SK-N-SH treated with all-trans-retinoic acid at 6 μM for 48 hours (cell line): Measurements from ENCODE around the gene MUC5AC.

Experiments
- ATAC-seq: fragments of 200-7000 bp; cut with Tn5 transposase; 3 replicates; pipeline ENCODE4 v1.9.1; 2020; ENCODE audit warnings: mild to moderate bottlenecking, moderate library complexity
- ARNTL ChIP-seq: fragments of 450-650 bp; formaldehyde crosslinking; IDR thresholded peaks from 2 replicates; pipeline ENCODE4 v1.5.0; 2020; ENCODE audit warnings: low read depth, mild to moderate bottlenecking, moderate library complexity, borderline replicate concordance
- CREB5 ChIP-seq: fragments of 250-450 bp; sonication (Bioruptor Pico); IDR thresholded peaks from 2 replicates; pipeline ENCODE4 v1.5.1; 2020; ENCODE audit warnings: low read depth, mild to moderate bottlenecking, moderate library complexity
- CSDC2 ChIP-seq: fragments of 250-450 bp; sonication (Bioruptor Pico); IDR thresholded peaks from 2 replicates; pipeline ENCODE4 v1.5.0; 2020; ENCODE audit warnings: mild to moderate bottlenecking, moderate library complexity
- CSRNP3 ChIP-seq: fragments of 250-450 bp; sonication (Bioruptor Pico); IDR thresholded peaks from 2 replicates; pipeline ENCODE4 v1.5.1; 2021; ENCODE audit warnings: mild to moderate bottlenecking, moderate library complexity
- ESRRG ChIP-seq: fragments of 250-450 bp; sonication (Bioruptor Pico); IDR thresholded peaks from 2 replicates; pipeline ENCODE4 v1.6.1; 2021; ENCODE audit warnings: mild to moderate bottlenecking
- GLIS3 ChIP-seq: fragments of 250-450 bp; sonication (Bioruptor Pico); IDR thresholded peaks from 2 replicates; pipeline ENCODE4 v1.5.0; 2020; ENCODE audit warnings: mild to moderate bottlenecking, moderate library complexity
- PATZ1 ChIP-seq: fragments of 250-450 bp; sonication (Bioruptor Pico); IDR thresholded peaks from 2 replicates; pipeline ENCODE4 v1.8.0; 2020; ENCODE audit warnings: mild to moderate bottlenecking, moderate library complexity, borderline replicate concordance
- POU6F1 ChIP-seq: fragments of 250-450 bp; sonication (Bioruptor Pico); IDR thresholded peaks from 2 replicates; pipeline ENCODE4 v1.8.0; 2021; ENCODE audit warnings: low read depth, mild to moderate bottlenecking, moderate library complexity, borderline replicate concordance
- RARB ChIP-seq: fragments of 250-450 bp; sonication (Bioruptor Pico); IDR thresholded peaks from 2 replicates; pipeline ENCODE4 v1.8.0; 2021; ENCODE audit warnings: mild to moderate bottlenecking, moderate library complexity
- SNAI2 ChIP-seq: fragments of 250-450 bp; sonication (Bioruptor Pico); IDR thresholded peaks from 2 replicates; pipeline ENCODE4 v1.5.0; 2020; ENCODE audit warnings: mild to moderate bottlenecking, moderate library complexity
- TCF4 ChIP-seq: fragments of 250-450 bp; sonication (Bioruptor Pico); IDR thresholded peaks from 2 replicates; pipeline ENCODE4 v1.8.0; 2021; ENCODE audit warnings: mild to moderate bottlenecking, moderate library complexity, borderline replicate concordance
- TOX ChIP-seq: fragments of 250-450 bp; sonication (Bioruptor Pico); IDR thresholded peaks from 2 replicates; pipeline ENCODE4 v1.8.0; 2021; ENCODE audit warnings: mild to moderate bottlenecking, moderate library complexity, borderline replicate concordance
- TSHZ2 ChIP-seq: fragments of 250-450 bp; sonication (Bioruptor Pico); IDR thresholded peaks from 2 replicates; pipeline ENCODE4 v1.5.0; 2020; ENCODE audit warnings: mild to moderate bottlenecking, moderate library complexity
- ZC3H10 ChIP-seq: fragments of 250-450 bp; sonication (Bioruptor Pico); IDR thresholded peaks from 2 replicates; pipeline ENCODE4 v1.5.1; 2021; ENCODE audit warnings: mild to moderate bottlenecking, moderate library complexity
- ZFP3 ChIP-seq: fragments of 250-450 bp; sonication (Bioruptor Pico); IDR thresholded peaks from 2 replicates; pipeline ENCODE4 v1.5.0; 2020; ENCODE audit warnings: mild to moderate bottlenecking, moderate library complexity
- ZNF565 ChIP-seq: fragments of 450-650 bp; formaldehyde crosslinking; conservative IDR thresholded peaks from 2 replicates; pipeline ENCODE4 v1.5.0; 2020; ENCODE audit warnings: low read depth, mild to moderate bottlenecking, moderate library complexity
- ZNF8 ChIP-seq: fragments of 450-650 bp; formaldehyde crosslinking; IDR thresholded peaks from 2 replicates; pipeline ENCODE4 v1.5.0; 2020; ENCODE audit warnings: mild to moderate bottlenecking, moderate library complexity

The MUC5AC gene

GRCh38 chr11:1177771-1178090, 20.0 kb downstream of the MUC5AC start:
- ATAC-seq: no peak
- TF ChIP-seq ZC3H10: no peak
- no peak for TF ChIP-seq GLIS3

- ATAC-seq: no peak
- no peak for TF ChIP-seq ZC3H10
- TF ChIP-seq CREB5 (CRISPR knock-in tag): no peak
- TF ChIP-seq POU6F1 (CRISPR knock-in tag): no peak
- no peak for TF ChIP-seq TCF4 (CRISPR knock-in tag)
- no peak for TF ChIP-seq SNAI2 (CRISPR knock-in tag)
- TF ChIP-seq ESRRG (CRISPR knock-in tag): no peak
- no peak for TF ChIP-seq GLIS3
- no peak for TF ChIP-seq RARB (CRISPR knock-in tag)
- no peak for TF ChIP-seq CSDC2 (CRISPR knock-in tag)
- no peak for TF ChIP-seq ZFP3
- TF ChIP-seq PATZ1 (CRISPR knock-in tag): no peak
- no peak for TF ChIP-seq CSRNP3 (CRISPR knock-in tag)
- TF ChIP-seq, all 23 proteins: peak for 0
Observed at GRCh38 chr11:1178201-1178885, 20.6 kb downstream of the MUC5AC start.

- no peak for ATAC-seq
- TF ChIP-seq CREB5 (CRISPR knock-in tag) (no peak), TOX (no peak), ARNTL (CRISPR knock-in tag) (no peak), ZNF565 (CRISPR knock-in tag) (no peak), POU6F1 (CRISPR knock-in tag) (no peak), ZC3H10 (no peak), TSHZ2 (CRISPR knock-in tag) (no peak), ZNF8 (CRISPR knock-in tag) (no peak), CSRNP3 (CRISPR knock-in tag) (no peak), PATZ1 (CRISPR knock-in tag) (no peak), TCF4 (CRISPR knock-in tag) (no peak)
Observed at GRCh38 chr11:1178906-1179305, 21.2 kb downstream of the MUC5AC start.
